Hepatocyte (in vitro differentiated cells): ENCODE measurements around the gene FILIP1L. TPM values are rescaled to one million over a fixed set of nuclear protein-coding genes. Genes with fewer than 3 reads are reported as not detected.

Source experiments
- DNase-seq: peaks from one replicate; pipeline ENCODE4 v3.0.0-alpha.2; 2016; ENCODE audit warnings: low spot score
- H2AFZ ChIP-seq: fragments of 200-600 bp; sonication (generic); 2 replicates; pipeline ENCODE4 v1.6.0; 2016; ENCODE audit warnings: antibody characterized with exemption, mild to moderate bottlenecking
- H3K27ac ChIP-seq: fragments of 200-600 bp; sonication (generic); 2 replicates; pipeline ENCODE4 v1.5.1; 2016; ENCODE audit warnings: mild to moderate bottlenecking
- H3K27me3 ChIP-seq: fragments of 200-600 bp; sonication (generic); 2 replicates; pipeline ENCODE4 v1.6.1; 2016
- H3K36me3 ChIP-seq: fragments of 200-600 bp; sonication (generic); replicated peaks from 2 replicates; pipeline ENCODE4 v1.5.1; 2016; ENCODE audit warnings: low read depth; ENCODE audit not compliant: insufficient read depth
- H3K4me1 ChIP-seq: fragments of 200-600 bp; sonication (generic); 2 replicates; pipeline ENCODE4 v1.5.1; 2016; ENCODE audit warnings: mild to moderate bottlenecking, moderate library complexity; ENCODE audit not compliant: insufficient read depth
- H3K4me2 ChIP-seq: fragments of 200-600 bp; sonication (generic); 2 replicates; pipeline ENCODE4 v1.6.0; 2016
- H3K4me3 ChIP-seq: fragments of 200-600 bp; sonication (generic); 2 replicates; pipeline ENCODE4 v1.5.1; 2016; ENCODE audit warnings: mild to moderate bottlenecking
- H3K79me2 ChIP-seq: fragments of 200-600 bp; sonication (generic); 2 replicates; pipeline ENCODE4 v1.6.0; 2017; ENCODE audit warnings: mild to moderate bottlenecking
- H3K9me2 ChIP-seq: fragments of 200-600 bp; sonication (generic); replicated peaks from 2 replicates; pipeline ENCODE4 v1.6.0; 2017; ENCODE audit warnings: mild to moderate bottlenecking; ENCODE audit not compliant: insufficient read depth
- H3K9me3 ChIP-seq: fragments of 200-600 bp; sonication (generic); 2 replicates; pipeline ENCODE4 v1.5.1; 2016; ENCODE audit warnings: low read depth, mild to moderate bottlenecking
- H4K20me1 ChIP-seq: fragments of 200-600 bp; sonication (generic); 2 replicates; pipeline ENCODE4 v1.6.0; 2016; ENCODE audit warnings: mild to moderate bottlenecking; ENCODE audit not compliant: insufficient read depth, poor library complexity, severe bottlenecking
- CTCF ChIP-seq: fragments of 200-600 bp; sonication (generic); IDR thresholded peaks from 2 replicates; pipeline ENCODE4 v1.5.1; 2016; ENCODE audit warnings: antibody characterized with exemption, mild to moderate bottlenecking; ENCODE audit not compliant: poor library complexity
- EZH2 ChIP-seq: fragments of 200-600 bp; sonication (generic); IDR thresholded peaks from 2 replicates; pipeline ENCODE4 v1.6.1; 2016; ENCODE audit warnings: antibody characterized with exemption, mild to moderate bottlenecking, borderline replicate concordance
- EZH2phosphoT487 ChIP-seq: fragments of 200-600 bp; sonication (generic); IDR thresholded peaks from one replicate; pipeline ENCODE4 v1.6.1; 2018; ENCODE audit warnings: antibody characterized with exemption, mild to moderate bottlenecking, low read depth, moderate library complexity; ENCODE audit not compliant: unreplicated experiment, severe bottlenecking
- WGBS: methylation state at CpG from one replicate; pipeline ENCODE4 v1.1.6; 2016; ENCODE audit warnings: low lambda C conversion rate; ENCODE audit errors: missing lambda C conversion rate; 5-methylcytosine and 5-hydroxymethylcytosine counted together
- polyA plus RNA-seq: library from polyadenylated mRNA; unstranded; fragments of >200 nt; fragmentation: Nextera tagmentation; extraction: Ambion mirVana; gene quantifications from 2 replicates; pipeline ENCODE4 v1.2.1, GENCODE V29; 2016
- total RNA-seq: library from RNA; depleted of rRNA; stranded (reverse); fragments of >200 nt; gene quantifications from 2 replicates; pipeline ENCODE4 v1.2.3, GENCODE V29; 2014

FILIP1L gene
- total and polyA plus RNA-seq, 2 experiments from 2014 or later: 48.2 to 49.4 TPM

DNA sequence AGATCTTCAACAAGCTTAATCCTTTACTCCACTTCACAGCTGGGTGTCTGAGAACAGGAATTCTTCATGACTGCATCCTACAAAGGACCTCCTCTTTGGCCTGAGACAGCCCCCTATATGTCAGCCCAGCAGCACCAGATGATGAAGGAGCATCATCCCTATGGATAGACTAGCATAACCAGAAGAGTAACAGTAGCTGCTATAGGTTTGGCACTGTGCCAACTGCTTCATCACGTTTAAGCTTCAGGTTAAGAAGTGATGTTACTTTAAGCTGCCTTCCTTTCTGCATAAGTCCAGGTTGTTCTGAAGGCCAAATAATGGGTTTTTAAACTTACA is 246.0 kb downstream of the FILIP1L start:
- Histone ChIP-seq H3K4me2 (peak overlapping the region; percentile 74), H3K27me3 (no peaks in the 10 kb centered on the region), H3K9me3 (no peaks in the 10 kb centered on the region), H4K20me1 (peaks cover 11% of the 10 kb centered on the region), H3K79me2 (peaks cover 100% of the 10 kb centered on the region), H3K9me2 (no peaks in the 10 kb centered on the region), H3K4me3 (no peak overlapping the region), H3K36me3 (no peaks in the 10 kb centered on the region), H3K27ac (peak overlapping the region; percentile 96), H2AFZ (no peak overlapping the region), H3K4me1 (peaks cover 52% of the 10 kb centered on the region)
- peak; percentile 49 for DNase-seq
- TF ChIP-seq CTCF: no peak
- no peak for TF ChIP-seq EZH2
- TF ChIP-seq EZH2phosphoT487: no peak
- 5% methylated on average over 1 of the region's 1 CpG for WGBS

- peak overlapping the region; percentile 1 for H3K27ac ChIP-seq
- no peaks in the 10 kb centered on the region for H3K9me3 ChIP-seq
- peaks cover 52% of the 10 kb centered on the region for H3K4me1 ChIP-seq
- no peaks in the 10 kb centered on the region for H3K36me3 ChIP-seq
- no peak overlapping the region for H2AFZ ChIP-seq
- H3K4me3 ChIP-seq: no peak overlapping the region
- DNase-seq: no peak
- TF ChIP-seq CTCF: no peak
- no peak for TF ChIP-seq EZH2phosphoT487
- TF ChIP-seq EZH2: no peak
- peak overlapping the region; percentile 16 for H3K4me2 ChIP-seq
- peaks cover 11% of the 10 kb centered on the region for H4K20me1 ChIP-seq
- 59% methylated on average over 3 of the region's 3 CpGs for WGBS
- H3K27me3 ChIP-seq: no peaks in the 10 kb centered on the region
- peaks cover 100% of the 10 kb centered on the region for H3K79me2 ChIP-seq
- H3K9me2 ChIP-seq: no peaks in the 10 kb centered on the region
These were observed 246.5 kb downstream of the FILIP1L start for GRCh38 chr3:99867594-99868310.

- Histone ChIP-seq H3K4me1 (peaks cover 52% of the 10 kb centered on the region), H3K4me3 (no peak overlapping the region), H4K20me1 (peaks cover 11% of the 10 kb centered on the region), H3K27ac (peak overlapping the region; percentile 1), H3K79me2 (peaks cover 100% of the 10 kb centered on the region), H3K36me3 (no peaks in the 10 kb centered on the region), H2AFZ (no peak overlapping the region), H3K9me2 (no peaks in the 10 kb centered on the region), H3K9me3 (no peaks in the 10 kb centered on the region), H3K27me3 (no peaks in the 10 kb centered on the region), H3K4me2 (peak overlapping the region; percentile 16)
- TF ChIP-seq EZH2phosphoT487: no peak
- TF ChIP-seq CTCF: no peak
- no peak for TF ChIP-seq EZH2
- WGBS: 49% methylated on average over 3 of the region's 3 CpGs
- no peak for DNase-seq
These were observed 248.0 kb downstream of the FILIP1L start for GRCh38 chr3:99866261-99866761.
